GM12878 (cell line): ENCODE data around the gene C15orf40. TPM values are rescaled to one million over a fixed set of nuclear protein-coding genes. Genes with fewer than 3 reads are reported as not detected.

Experiments used
- ATAC-seq: fragments of 200-7000 bp; cut with Tn5 transposase; 3 replicates; pipeline ENCODE4 v1.9.1; 2020; ENCODE audit warnings: mild to moderate bottlenecking, moderate library complexity
- BruUV-seq: library from RNA; stranded (reverse); fragments of 400-500 nt; replicated peaks from 2 replicates; lab custom pipeline; 2021; lab: Mats Ljungman, UMichigan
- CTCF ChIA-PET: fragments of 300-600 bp; sonication (Branson Sonifier 250); formaldehyde crosslinking; extraction: SDS; loops from one replicate; lab custom pipeline; 2021; ENCODE audit warnings: inconsistent platforms; lab: Yijun Ruan, JAX
- POLR2A ChIA-PET: fragments of 350-600 bp; formaldehyde crosslinking; extraction: SDS; loops from one replicate; lab custom pipeline; 2021; ENCODE audit warnings: inconsistent platforms; lab: Charles Lee
- RAD21 ChIA-PET: fragments of 300-600 bp; sonication (Branson Sonifier 250); formaldehyde crosslinking; loops from one replicate; lab custom pipeline; 2023; ENCODE audit warnings: antibody characterized with exemption; ENCODE audit not compliant: unreplicated experiment; lab: Charles Lee
- SMC1A ChIA-PET: fragments of 300-600 bp; sonication (Branson Sonifier 250); formaldehyde crosslinking; loops from one replicate; lab custom pipeline; 2023; ENCODE audit not compliant: unreplicated experiment, uncharacterized antibody; lab: Charles Lee
- DNase-seq: peaks from one replicate; pipeline ENCODE4 v3.0.0-alpha.2; 2011; ENCODE audit warnings: low read depth, low spot score
- FAIRE-seq: peaks from 3 replicates; lab custom pipeline; 2011; peaks lifted over from hg19 to GRCh38; lab: Jason Lieb, UNC
- H2AFZ ChIP-seq: 2 replicates; pipeline ENCODE4 v1.6.0; 2011; ENCODE audit warnings: low read depth, low read length, control low read depth; ENCODE audit not compliant: control insufficient read depth
- H3K27ac ChIP-seq: 2 replicates; pipeline ENCODE4 v1.5.1; 2011; ENCODE audit warnings: control low read depth; ENCODE audit not compliant: control insufficient read depth, insufficient read depth
- H3K27me3 ChIP-seq, 2 experiments: replicated peaks in 1 of 2; 2 replicates each; pipeline versions ENCODE4 v1.6.0 to v1.6.1; 2011; ENCODE audit warnings: low read length in 1 of 2; ENCODE audit not compliant: control insufficient read depth in 2 of 2, insufficient read depth in 2 of 2
- H3K36me3 ChIP-seq, 2 experiments: 2 replicates each; pipeline ENCODE4 v1.5.1; 2011; ENCODE audit warnings: low read length in 1 of 2; ENCODE audit not compliant: control insufficient read depth in 2 of 2, insufficient read depth in 2 of 2
- H3K4me1 ChIP-seq: 2 replicates; pipeline ENCODE4 v1.6.1; 2011; ENCODE audit warnings: mild to moderate bottlenecking, low read length, moderate library complexity, mixed read lengths; ENCODE audit not compliant: control insufficient read depth, insufficient read depth
- H3K4me2 ChIP-seq: 2 replicates; pipeline ENCODE4 v1.6.0; 2011; ENCODE audit warnings: control low read depth; ENCODE audit not compliant: control insufficient read depth, insufficient read depth
- H3K4me3 ChIP-seq: fragments of 200-600 bp; sonication (generic); 2 replicates; pipeline ENCODE4 v1.5.1; 2016
- H3K79me2 ChIP-seq: 2 replicates; pipeline ENCODE4 v1.6.0; 2011; ENCODE audit warnings: low read length; ENCODE audit not compliant: control insufficient read depth, insufficient read depth
- H3K9ac ChIP-seq: 2 replicates; pipeline ENCODE4 v1.8.0; 2011; ENCODE audit warnings: low read length, control low read depth, mixed read lengths; ENCODE audit not compliant: control insufficient read depth, insufficient read depth
- H3K9me3 ChIP-seq: replicated peaks from 3 replicates; pipeline ENCODE4 v1.5.1; 2011; ENCODE audit warnings: mild to moderate bottlenecking, low read length; ENCODE audit not compliant: control insufficient read depth, insufficient read depth
- H4K20me1 ChIP-seq: 2 replicates; pipeline ENCODE4 v1.6.0; 2011; ENCODE audit not compliant: control insufficient read depth, insufficient read depth
- ATF2 ChIP-seq: IDR thresholded peaks from 2 replicates; pipeline ENCODE4 v1.6.1; 2012; ENCODE audit warnings: low read length, inconsistent platforms
- ATF7 ChIP-seq: fragments of 450-650 bp; IDR thresholded peaks from 2 replicates; pipeline ENCODE4 v1.6.1; 2016; ENCODE audit warnings: low read depth, mild to moderate bottlenecking
- BCL3 ChIP-seq: IDR thresholded peaks from 2 replicates; pipeline ENCODE4 v1.6.1; 2011; ENCODE audit warnings: borderline replicate concordance, low read depth, mild to moderate bottlenecking, moderate library complexity, low read length; ENCODE audit not compliant: insufficient read depth, poor library complexity, severe bottlenecking
- CHD4 ChIP-seq: fragments of 200-600 bp; sonication (generic); IDR thresholded peaks from 2 replicates; pipeline ENCODE4 v1.6.1; 2016; ENCODE audit warnings: mild to moderate bottlenecking
- CREB1 ChIP-seq: IDR thresholded peaks from 2 replicates; pipeline ENCODE4 v1.6.1; 2012; ENCODE audit warnings: low read depth, mild to moderate bottlenecking, inconsistent platforms
- CTCF ChIP-seq, 3 experiments: IDR thresholded peaks in 2 of 3; conservative IDR thresholded peaks in 1 of 3; 2 replicates each; pipeline ENCODE4 v1.5.1; 2011; ENCODE audit warnings: low read depth in 3 of 3, low read length in 3 of 3, mild to moderate bottlenecking in 3 of 3, control low read depth in 2 of 3, moderate library complexity in 2 of 3, inconsistent platforms in 1 of 3, mixed read lengths in 1 of 3; ENCODE audit not compliant: control insufficient read depth in 2 of 3, insufficient read depth in 1 of 3; ENCODE audit errors: extremely low read depth in 1 of 3
- ETV6 ChIP-seq, 2 experiments: fragments of 450-650 bp in 1 of 2; IDR thresholded peaks in 1 of 2; conservative IDR thresholded peaks in 1 of 2; 2 replicates each; pipeline ENCODE4 v1.6.1; 2014; ENCODE audit warnings: antibody characterized with exemption in 1 of 2, borderline replicate concordance in 1 of 2, low read depth in 1 of 2, mild to moderate bottlenecking in 1 of 2, moderate library complexity in 1 of 2
- NBN ChIP-seq: fragments of 450-650 bp; IDR thresholded peaks from 2 replicates; pipeline ENCODE4 v1.6.1; 2016
- PAX8 ChIP-seq: fragments of 450-650 bp; IDR thresholded peaks from 2 replicates; pipeline ENCODE4 v1.6.1; 2017; ENCODE audit warnings: mild to moderate bottlenecking, moderate library complexity
- SKIL ChIP-seq: fragments of 450-650 bp; IDR thresholded peaks from 2 replicates; pipeline ENCODE4 v1.6.1; 2017; ENCODE audit warnings: mild to moderate bottlenecking, low read depth, inconsistent platforms; ENCODE audit not compliant: poor library complexity, severe bottlenecking
- SMARCA5 ChIP-seq: fragments of 450-650 bp; IDR thresholded peaks from 2 replicates; pipeline ENCODE4 v1.6.1; 2017; ENCODE audit warnings: mild to moderate bottlenecking
- STAT3 ChIP-seq: IDR thresholded peaks from 2 replicates; pipeline ENCODE4 v1.6.1; 2011; ENCODE audit warnings: low read depth, low read length, improper control_type of control experiment
- TARDBP ChIP-seq: IDR thresholded peaks from 2 replicates; pipeline ENCODE4 v1.6.1; 2016; ENCODE audit warnings: borderline replicate concordance
- TBL1XR1 ChIP-seq: IDR thresholded peaks from 2 replicates; pipeline ENCODE4 v1.6.1; 2012; ENCODE audit warnings: low read depth, low read length, improper control_type of control experiment
- ZNF207 ChIP-seq: fragments of 450-650 bp; IDR thresholded peaks from 2 replicates; pipeline ENCODE4 v1.6.1; 2014; ENCODE audit warnings: antibody characterized with exemption, mild to moderate bottlenecking, borderline replicate concordance
- ZNF384 ChIP-seq: IDR thresholded peaks from 2 replicates; pipeline ENCODE4 v1.6.1; 2012; ENCODE audit warnings: low read depth, mild to moderate bottlenecking, low read length, improper control_type of control experiment, borderline replicate concordance
- ZZZ3 ChIP-seq: IDR thresholded peaks from 2 replicates; pipeline ENCODE4 v1.6.1; 2011; ENCODE audit warnings: low read depth; ENCODE audit not compliant: control insufficient read depth, insufficient read length
- WGBS: methylation state at CpG from one replicate; pipeline ENCODE4 v1.1.6; 2016; ENCODE audit warnings: low lambda C conversion rate; ENCODE audit not compliant: insufficient replicate concordance, insufficient coverage; ENCODE audit errors: missing lambda C conversion rate; 5-methylcytosine and 5-hydroxymethylcytosine counted together
- in situ Hi-C: fragments of 300-500 bp; cut with MboI; formaldehyde crosslinking; loops from 9 replicates; pipeline ENCODE4 v1.14.3; 2018; ENCODE audit warnings: mixed read lengths
- intact Hi-C: fragments of 100-400 bp; cut with micrococcal nuclease; formaldehyde crosslinking; loops from one replicate; pipeline ENCODE4 v1.14.2; 2022; ENCODE audit not compliant: unreplicated experiment
- polyA plus RNA-seq, 11 experiments: library from polyadenylated mRNA; depleted of rRNA in 4 of 11; unstranded in 6 of 11; stranded (reverse) in 5 of 11; fragments of >200 nt; fragmentation: Nextera tagmentation in 4 of 11; fragmentation: Illumina TruSeq in 1 of 11; extraction: Ambion mirVana in 4 of 11; extraction: Trizol in 1 of 11; gene quantifications; 1 replicate in 1 of 11; 2 replicates in 10 of 11; pipeline versions ENCODE4 v1.2.1 to v1.2.3, GENCODE V29; 2011 to 2016; ENCODE audit warnings: inconsistent platforms in 2 of 11, missing spikeins in 2 of 11, low read depth in 1 of 11
- total RNA-seq, 4 experiments: library from RNA; depleted of rRNA in 3 of 4; stranded (reverse); fragments of >200 nt in 3 of 4; fragmentation: Illumina TruSeq in 1 of 4; extraction: Trizol in 1 of 4; gene quantifications; 2 replicates each; pipeline versions ENCODE4 v1.2.1 to v1.2.3, GENCODE V29; 2013 to 2021

Gene C15orf40
- total and polyA plus RNA-seq, 10 of the 15 experiments (the other 5 are each of a cell fraction or from before 2014, with no cell fraction given): 21.3 to 70.0 (median 31.8) TPM

- DNase-seq (no peak), FAIRE-seq (no peak), ATAC-seq (no peak)
- peaks cover 1 to 10% of the 10 kb centered on the region in 2 experiments for H3K27me3 ChIP-seq
- H3K4me2 ChIP-seq: no peak overlapping the region
- no peaks in the 10 kb centered on the region for H3K9me3 ChIP-seq
- WGBS: 63% methylated on average over 5 of the region's 5 CpGs
- no peak overlapping the region for H3K27ac ChIP-seq
- H3K79me2 ChIP-seq: no peaks in the 10 kb centered on the region
- H3K4me3 ChIP-seq: no peak overlapping the region
- H3K4me1 ChIP-seq: peaks cover 3% of the 10 kb centered on the region; the same call in 1 of the 2 replicates
- CTCF ChIA-PET: interaction anchor here (0.8 kb wide), 1 partner anchor 10 kb away, joined by 4 read pairs; no protein-coding TSS in a partner anchor
- no peaks in the 10 kb centered on the region for H4K20me1 ChIP-seq
- BruUV-seq: no TSS peak
- intact Hi-C loops (no loop called here), in situ Hi-C loops (no loop called here)
- H3K9ac ChIP-seq: no peak overlapping the region
- no peaks in the 10 kb centered on the region for H3K36me3 ChIP-seq
- RAD21 ChIA-PET: no interaction called here
- SMC1A ChIA-PET: no interaction called here
- TF ChIP-seq ZZZ3 (no peak), NBN (no peak), TBL1XR1 (no peak), PAX8 (no peak), CTCF (IDR thresholded peaks at IDR 0.05 in 2 of 3, conservative IDR thresholded peaks at IDR 0.05 in 1 of 3; ENCODE audit: control insufficient read depth in 2 of 3, extremely low read depth in 1 of 3, insufficient read depth in 1 of 3, low read depth in 3 of 3, low read length in 3 of 3) (no peak), TARDBP (no peak), SKIL (no peak), ATF7 (no peak), ATF2 (no peak), CREB1 (no peak), SMARCA5 (no peak), ZNF207 (no peak), STAT3 (no peak), ZNF384 (no peak), CHD4 (no peak), ETV6 (conservative IDR thresholded peaks at IDR 0.05 in 1 of 2, IDR thresholded peaks at IDR 0.05 in 1 of 2; ENCODE audit: borderline replicate concordance in 1 of 2, low read depth in 1 of 2) (no peak), BCL3 (no peak)
- POLR2A ChIA-PET: no interaction called here
- H2AFZ ChIP-seq: no peak overlapping the region
Observed at GRCh38 chr15:82945326-82945725, 66.1 kb downstream of the C15orf40 start.
